H1 (cell line): Measurements from ENCODE around the gene DOCK9. TPM values are rescaled to one million over a fixed set of nuclear protein-coding genes. Genes with fewer than 3 reads are reported as not detected.

Experiments used
- CEBPB ChIP-seq: IDR thresholded peaks from 2 replicates; pipeline ENCODE4 v1.6.1; 2012; ENCODE audit warnings: low read depth, low read length
- EP300 ChIP-seq, 2 experiments: IDR thresholded peaks; 1 replicate in 1 of 2; 2 replicates in 1 of 2; pipeline ENCODE4 v1.6.1; 2011 to 2012; ENCODE audit warnings: low read depth in 2 of 2, low read length in 2 of 2, mild to moderate bottlenecking in 2 of 2, borderline replicate concordance in 1 of 2, inconsistent platforms in 1 of 2, moderate library complexity in 1 of 2
- EZH2 ChIP-seq: fragments of 200-600 bp; sonication (generic); IDR thresholded peaks from 2 replicates; pipeline ENCODE4 v1.7.1; 2012; ENCODE audit warnings: low read depth, mild to moderate bottlenecking, moderate library complexity, low read length, inconsistent platforms; ENCODE audit not compliant: severe bottlenecking
- KDM5A ChIP-seq: fragments of 200-600 bp; IDR thresholded peaks from 2 replicates; pipeline ENCODE4 v1.7.1; 2012; ENCODE audit warnings: mild to moderate bottlenecking, low read length, inconsistent platforms, mixed read lengths
- NANOG ChIP-seq: IDR thresholded peaks from 2 replicates; pipeline ENCODE4 v1.6.1; 2011; ENCODE audit warnings: low read length, low read depth, mild to moderate bottlenecking, inconsistent platforms; ENCODE audit not compliant: insufficient read depth, poor library complexity, severe bottlenecking
- PHF8 ChIP-seq: fragments of 200-600 bp; sonication (generic); conservative IDR thresholded peaks from 2 replicates; pipeline ENCODE4 v1.7.1; 2012; ENCODE audit warnings: low read depth, mild to moderate bottlenecking, inconsistent platforms, low read length, moderate library complexity
- RFX5 ChIP-seq: IDR thresholded peaks from 2 replicates; pipeline ENCODE4 v1.6.1; 2011; ENCODE audit warnings: low read depth, low read length, improper control_type of control experiment, borderline replicate concordance
- polyA plus RNA-seq, 7 experiments: library from polyadenylated mRNA; depleted of rRNA in 3 of 7; stranded (reverse) in 5 of 7; unstranded in 2 of 7; fragments of >200 nt in 5 of 7; fragments of 200-250 nt in 2 of 7; gene quantifications; 1 replicate in 5 of 7; 2 replicates in 1 of 7; 4 replicates in 1 of 7; pipeline versions ENCODE4 v1.2.1 to v1.2.3, GENCODE V29; 2011 to 2013; ENCODE audit warnings: missing spikeins in 2 of 7, mixed read lengths in 2 of 7
- total RNA-seq: library from RNA; stranded (reverse); fragmentation: NEBNext Ultra II Directional; extraction: Animal tissue kit (Norgen Biotek cat#: 25700); gene quantifications from 2 replicates; pipeline ENCODE4 v1.2.1, GENCODE V29; 2021

DOCK9 gene
- total and polyA plus RNA-seq, 2 of the 8 experiments (the other 6 are each of a cell fraction or from before 2014, with no cell fraction given), result 21.6 to 31.5 TPM

- TF ChIP-seq PHF8 (no peak), KDM5A (no peak), RFX5 (no peak), NANOG (no peak), EP300 (IDR thresholded peaks at IDR 0.05; ENCODE audit: borderline replicate concordance in 1 of 2, low read depth in 2 of 2, low read length in 2 of 2) (no peak), CEBPB (no peak), EZH2 (no peak)
Observed at GRCh38 chr13:98912846-98913245, 65.0 kb downstream of the DOCK9 start (continued).
